ENCODE measurements around the gene C1orf146. TPM values are rescaled to one million over a fixed set of nuclear protein-coding genes. Genes with fewer than 3 reads are reported as not detected.
"Not testable (repeated sequence)": the region's sequence is repeated elsewhere in the genome, so short reads cannot be mapped to it uniquely, and the experiment has no call there.

C1orf146 gene
- total RNA-seq, 2 experiments from 2014 or later = not detected

GRCh38 chr1:92219028-92219427 is 1.3 kb downstream of the C1orf146 start:
- H3K27me3 Mint-ChIP-seq = peaks cover 3% of the 10 kb centered on the region
- no peak overlapping the region for H3K27ac Mint-ChIP-seq
- H3K36me3 Mint-ChIP-seq (ENCODE audit: low read depth) = no peaks in the 10 kb centered on the region
- ChIA-PET POLR2A (no interaction called here), CTCF (interaction anchor here (0.7 to 1.4 kb wide), 2 partner anchors 20 to 47 kb away, joined by 3 read pairs; no protein-coding TSS in a partner anchor)
- H3K4me1 Mint-ChIP-seq = no peaks in the 10 kb centered on the region
- no peak for DNase-seq
- no peaks in the 10 kb centered on the region for H3K9me3 Mint-ChIP-seq
- H3K4me3 Mint-ChIP-seq = no peak overlapping the region

- CTCF ChIA-PET = no interaction called here
- POLR2A ChIA-PET = no interaction called here
- no peak overlapping the region for H3K4me3 Mint-ChIP-seq
- no peak overlapping the region for H3K27ac Mint-ChIP-seq
- no peak for DNase-seq
- H3K36me3 Mint-ChIP-seq (ENCODE audit: low read depth) = no peaks in the 10 kb centered on the region
- peaks cover 7% of the 10 kb centered on the region for H3K27me3 Mint-ChIP-seq
- H3K9me3 Mint-ChIP-seq = no peaks in the 10 kb centered on the region
- H3K4me1 Mint-ChIP-seq = no peaks in the 10 kb centered on the region
These were observed 10.7 kb downstream of the C1orf146 start for GRCh38 chr1:92228401-92228800.

DNA sequence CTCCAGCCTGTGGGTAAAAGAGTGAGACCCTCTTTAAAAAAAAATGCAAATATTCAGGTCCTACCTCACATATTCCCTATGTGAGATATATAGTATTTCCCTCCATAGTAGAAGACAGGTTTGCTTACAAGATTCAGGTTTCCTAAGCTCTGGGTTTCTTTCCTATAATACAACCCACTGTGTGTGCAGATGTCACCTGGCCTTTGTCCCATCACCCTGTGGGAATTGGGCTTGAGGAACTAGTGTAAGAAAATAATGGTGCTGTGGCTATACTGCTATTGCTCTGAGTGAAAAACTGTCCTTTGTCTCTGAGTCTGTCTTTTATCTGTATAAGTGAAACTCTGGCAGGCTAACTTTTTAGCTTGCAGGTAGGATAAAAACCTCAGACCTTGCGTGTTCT is 13.0 kb downstream of the C1orf146 start:
- Mint-ChIP-seq H3K9me3 (no peaks in the 10 kb centered on the region), H3K4me3 (no peak overlapping the region), H3K27ac (no peak overlapping the region), H3K27me3 (peaks cover 7% of the 10 kb centered on the region), H3K4me1 (no peaks in the 10 kb centered on the region), H3K36me3 (ENCODE audit: low read depth) (no peaks in the 10 kb centered on the region)
- POLR2A ChIA-PET = no interaction called here
- DNase-seq = no peak
- CTCF ChIA-PET = no interaction called here

DNA sequence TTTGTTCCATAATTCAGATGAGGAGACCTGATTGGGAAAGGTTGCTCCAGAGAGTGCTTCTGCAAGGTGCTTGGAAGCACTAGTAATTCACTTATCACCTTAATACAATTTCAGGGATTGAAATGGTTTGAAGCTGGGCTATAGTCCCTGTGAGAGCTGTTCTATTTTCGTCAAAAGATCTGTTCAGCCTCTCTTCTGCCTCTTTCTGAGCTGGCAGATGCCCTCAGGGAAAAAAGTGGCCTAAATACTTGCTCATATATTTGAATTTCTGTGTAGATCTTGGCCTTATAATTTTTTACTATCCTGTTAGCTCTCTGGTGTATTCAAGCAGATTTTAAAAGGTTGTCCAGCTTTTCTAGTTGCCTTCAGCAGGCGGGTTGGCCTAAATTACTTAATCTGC is 22.3 kb downstream of the C1orf146 start:
- CTCF ChIA-PET = no interaction called here
- Mint-ChIP-seq H3K4me1 (no peaks in the 10 kb centered on the region), H3K9me3 (no peaks in the 10 kb centered on the region), H3K36me3 (ENCODE audit: low read depth) (peaks cover 4% of the 10 kb centered on the region), H3K27me3 (peaks cover 8% of the 10 kb centered on the region), H3K4me3 (no peak overlapping the region), H3K27ac (no peak overlapping the region)
- POLR2A ChIA-PET = no interaction called here
- DNase-seq = no peak

GRCh38 chr1:92244376-92244775 is 26.7 kb downstream of the C1orf146 start:
- H3K27me3 Mint-ChIP-seq = peaks cover 2% of the 10 kb centered on the region
- H3K4me1 Mint-ChIP-seq = no peaks in the 10 kb centered on the region
- POLR2A ChIA-PET = no interaction called here
- H3K36me3 Mint-ChIP-seq (ENCODE audit: low read depth) = peaks cover 16% of the 10 kb centered on the region
- no peak overlapping the region for H3K4me3 Mint-ChIP-seq
- H3K27ac Mint-ChIP-seq = no peak overlapping the region
- DNase-seq = no peak
- CTCF ChIA-PET = no interaction called here
- no peaks in the 10 kb centered on the region for H3K9me3 Mint-ChIP-seq

GRCh38 chr1:92254714-92255113 is 37.0 kb downstream of the C1orf146 start:
- POLR2A ChIA-PET, H3K27ac Mint-ChIP-seq, DNase-seq, H3K9me3 Mint-ChIP-seq, H3K4me1 Mint-ChIP-seq, CTCF ChIA-PET, H3K27me3 Mint-ChIP-seq, H3K4me3 Mint-ChIP-seq: not testable (repeated sequence)
- H3K36me3 Mint-ChIP-seq (ENCODE audit: low read depth) = peaks cover 79% of the 10 kb centered on the region

DNA sequence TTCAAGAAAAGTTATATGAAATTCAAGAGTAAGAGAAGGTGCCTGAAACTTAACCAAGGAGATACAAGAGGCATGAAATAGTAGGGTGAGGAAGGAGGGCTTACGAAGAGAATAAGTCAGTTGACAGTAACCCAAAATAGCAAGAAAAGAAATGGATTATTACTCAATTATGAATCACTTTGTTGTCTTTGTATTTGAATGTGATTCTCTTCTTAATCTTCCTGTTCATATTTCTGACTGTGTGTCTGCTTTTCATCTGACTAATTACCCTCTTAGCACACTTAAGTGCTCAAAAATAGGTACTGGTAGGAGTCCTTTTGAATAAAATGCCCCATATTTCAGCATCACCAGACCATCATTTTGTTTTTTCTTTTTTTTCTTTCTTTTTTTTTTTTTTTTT is 41.6 kb downstream of the C1orf146 start:
- no peak for DNase-seq
- no peaks in the 10 kb centered on the region for H3K4me1 Mint-ChIP-seq
- H3K36me3 Mint-ChIP-seq (ENCODE audit: low read depth) = peaks cover 84% of the 10 kb centered on the region
- POLR2A ChIA-PET = no interaction called here
- no peak overlapping the region for H3K4me3 Mint-ChIP-seq
- H3K27ac Mint-ChIP-seq = no peak overlapping the region
- CTCF ChIA-PET = no interaction called here
- H3K27me3 Mint-ChIP-seq = no peaks in the 10 kb centered on the region
- H3K9me3 Mint-ChIP-seq = peaks cover 5% of the 10 kb centered on the region

DNA sequence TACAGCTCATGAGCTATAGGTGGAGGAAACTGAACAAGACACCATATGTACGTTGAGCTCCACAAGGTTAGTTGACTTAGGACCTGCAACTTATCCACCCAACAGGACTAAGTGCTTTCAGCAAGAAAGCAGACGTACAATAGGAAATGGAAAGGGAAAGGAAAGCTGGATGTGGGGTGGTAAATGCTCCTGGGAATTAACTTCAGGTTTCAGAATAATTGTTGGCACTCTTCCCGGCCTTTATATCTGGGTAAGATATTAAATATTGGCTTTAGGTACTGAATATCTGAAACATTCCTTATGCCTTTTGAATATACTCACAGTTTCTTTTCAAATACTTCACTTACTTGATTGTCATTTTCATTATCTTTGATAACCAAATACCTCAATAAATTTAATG is 44.8 kb downstream of the C1orf146 start:
- no peaks in the 10 kb centered on the region for H3K27me3 Mint-ChIP-seq
- no peak overlapping the region for H3K27ac Mint-ChIP-seq
- POLR2A ChIA-PET = no interaction called here
- DNase-seq = no peak
- no peaks in the 10 kb centered on the region for H3K4me1 Mint-ChIP-seq
- H3K4me3 Mint-ChIP-seq = no peak overlapping the region
- no peaks in the 10 kb centered on the region for H3K9me3 Mint-ChIP-seq
- H3K36me3 Mint-ChIP-seq (ENCODE audit: low read depth) = peaks cover 63% of the 10 kb centered on the region
- CTCF ChIA-PET = interaction anchor here (1.1 kb wide), 1 partner anchor 10 kb away, joined by 3 read pairs; no protein-coding TSS in a partner anchor

DNA sequence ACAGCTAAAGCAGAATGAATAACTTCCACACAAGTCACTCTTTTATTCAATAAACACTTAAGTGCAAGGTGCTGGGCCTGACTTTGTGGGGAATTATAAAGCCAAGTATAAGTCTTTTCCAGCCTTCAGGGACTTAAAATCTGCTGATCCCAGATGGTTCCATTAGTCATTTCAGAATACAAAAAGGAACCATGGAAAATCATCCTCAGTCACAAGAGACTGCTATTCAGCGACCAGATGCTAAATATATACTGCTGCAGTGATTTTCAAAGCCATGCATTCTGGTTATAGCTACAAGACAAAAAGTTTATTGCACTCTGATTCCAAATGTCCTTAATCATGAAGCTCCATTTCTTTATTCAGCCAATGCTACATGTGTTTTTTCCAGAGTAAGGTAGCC is 55.3 kb downstream of the C1orf146 start:
- H3K27ac Mint-ChIP-seq = no peak overlapping the region
- no peak overlapping the region for H3K4me3 Mint-ChIP-seq
- peaks cover 54% of the 10 kb centered on the region for H3K36me3 Mint-ChIP-seq (ENCODE audit: low read depth)
- H3K27me3 Mint-ChIP-seq = no peaks in the 10 kb centered on the region
- H3K9me3 Mint-ChIP-seq = no peaks in the 10 kb centered on the region
- no peak for DNase-seq
- CTCF ChIA-PET = interaction anchor here (0.7 to 1.2 kb wide), 4 partner anchors 15 to 590 kb away, joined by 3 read pairs; no protein-coding TSS in a partner anchor
- peaks cover 5% of the 10 kb centered on the region for H3K4me1 Mint-ChIP-seq
- POLR2A ChIA-PET = interaction anchor here (0.6 to 1.6 kb wide), 2 partner anchors 8 to 192 kb away, joined by 3 read pairs; no protein-coding TSS in a partner anchor

DNA sequence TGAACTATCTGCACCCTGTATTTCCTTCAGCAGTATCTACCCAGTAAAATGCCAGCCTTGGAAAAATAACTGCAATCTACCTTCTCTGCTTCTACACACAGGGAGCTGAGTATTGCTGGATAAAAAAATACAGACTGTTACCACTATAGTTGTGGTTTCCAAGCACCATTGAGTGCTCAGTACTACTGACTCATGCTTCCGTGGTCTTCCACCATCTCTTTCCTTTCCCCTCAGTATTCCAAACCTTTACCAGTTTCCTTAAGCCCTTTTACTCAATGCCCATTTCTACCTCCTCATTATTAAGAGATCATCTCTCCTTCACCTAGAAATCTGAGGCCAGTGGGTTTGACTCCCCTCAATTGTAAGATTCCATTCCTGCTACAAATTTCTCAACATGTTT is 57.2 kb downstream of the C1orf146 start:
- Mint-ChIP-seq H3K9me3 (no peaks in the 10 kb centered on the region), H3K36me3 (ENCODE audit: low read depth) (peaks cover 59% of the 10 kb centered on the region), H3K4me1 (peaks cover 5% of the 10 kb centered on the region), H3K27me3 (no peaks in the 10 kb centered on the region), H3K4me3 (no peak overlapping the region), H3K27ac (no peak overlapping the region)
- ChIA-PET CTCF (no interaction called here), POLR2A (no interaction called here)
- no peak for DNase-seq

DNA sequence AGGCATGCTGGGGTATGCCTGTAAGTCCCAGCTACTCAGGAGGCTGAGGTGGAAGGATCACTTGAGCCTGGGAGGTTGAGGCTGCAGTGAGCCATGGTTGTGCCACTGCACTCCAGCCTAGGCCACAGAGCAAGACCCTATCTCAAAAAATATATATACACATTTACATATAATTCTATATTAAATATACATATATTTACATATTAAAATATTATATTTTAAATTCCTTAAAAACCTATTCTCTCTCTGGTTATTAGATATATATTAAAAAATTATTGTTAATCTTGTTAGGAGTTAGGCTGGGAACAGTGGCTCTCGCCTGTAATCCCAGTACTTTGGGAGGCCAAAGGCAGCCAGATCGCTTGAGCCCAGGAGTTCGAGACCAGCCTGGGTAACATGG is 58.4 kb downstream of the C1orf146 start:
- no peak for DNase-seq
- peaks cover 10% of the 10 kb centered on the region for H3K4me1 Mint-ChIP-seq
- CTCF ChIA-PET = no interaction called here
- no peak overlapping the region for H3K4me3 Mint-ChIP-seq
- no peak overlapping the region for H3K27ac Mint-ChIP-seq
- H3K36me3 Mint-ChIP-seq (ENCODE audit: low read depth) = peaks cover 70% of the 10 kb centered on the region
- H3K9me3 Mint-ChIP-seq = no peaks in the 10 kb centered on the region
- H3K27me3 Mint-ChIP-seq = no peaks in the 10 kb centered on the region
- POLR2A ChIA-PET = interaction anchor here (0.6 kb wide), 1 partner anchor 318 kb away, joined by 3 read pairs; no protein-coding TSS in a partner anchor

GRCh38 chr1:92277105-92277723 is 59.5 kb downstream of the C1orf146 start:
- Mint-ChIP-seq H3K36me3 (ENCODE audit: low read depth) (peaks cover 76% of the 10 kb centered on the region), H3K27ac (no peak overlapping the region), H3K27me3 (no peaks in the 10 kb centered on the region), H3K9me3 (no peaks in the 10 kb centered on the region), H3K4me3 (no peak overlapping the region), H3K4me1 (peaks cover 13% of the 10 kb centered on the region)
- DNase-seq = no peak
- ChIA-PET CTCF (no interaction called here), POLR2A (no interaction called here)

DNA sequence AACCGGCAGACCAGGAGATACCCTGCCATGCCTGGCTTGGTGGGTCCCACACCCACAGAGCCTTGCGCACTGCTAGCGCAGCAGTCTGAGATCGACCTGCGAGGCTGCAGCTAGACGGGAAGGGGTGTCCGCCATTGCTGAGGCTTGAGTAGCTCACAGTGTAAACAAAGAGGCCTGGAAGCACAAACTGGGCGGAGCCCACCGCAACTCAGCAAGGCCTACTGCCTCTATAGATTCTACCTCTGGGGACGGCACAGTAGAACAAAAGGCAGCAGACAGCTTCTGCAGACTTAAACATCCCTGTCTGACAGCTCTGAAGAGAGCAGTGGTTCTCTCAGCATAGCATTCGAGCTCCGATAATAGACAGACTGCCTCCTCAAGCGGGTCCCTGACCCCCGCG is 62.1 kb downstream of the C1orf146 start:
- H3K27ac Mint-ChIP-seq, POLR2A ChIA-PET, H3K27me3 Mint-ChIP-seq, H3K4me3 Mint-ChIP-seq, DNase-seq, H3K9me3 Mint-ChIP-seq: not testable (repeated sequence)
- CTCF ChIA-PET = interaction anchor here (1.8 kb wide), 1 partner anchor 11 kb away, joined by 6 read pairs; no protein-coding TSS in a partner anchor
- H3K4me1 Mint-ChIP-seq = peaks cover 16% of the 10 kb centered on the region
- peaks cover 88% of the 10 kb centered on the region for H3K36me3 Mint-ChIP-seq (ENCODE audit: low read depth)

- not testable (repeated sequence) for DNase-seq, H3K27ac Mint-ChIP-seq, H3K27me3 Mint-ChIP-seq, H3K4me3 Mint-ChIP-seq, H3K9me3 Mint-ChIP-seq
- Mint-ChIP-seq H3K4me1 (peaks cover 11% of the 10 kb centered on the region), H3K36me3 (ENCODE audit: low read depth) (peaks cover 93% of the 10 kb centered on the region)
- POLR2A ChIA-PET = interaction anchor here (1.0 kb wide), 1 partner anchor 9 kb away, joined by 3 read pairs; no protein-coding TSS in a partner anchor
- CTCF ChIA-PET = interaction anchor here (0.7 kb wide), 1 partner anchor 158 kb away, joined by 3 read pairs; no protein-coding TSS in a partner anchor
These were observed 63.7 kb downstream of the C1orf146 start for GRCh38 chr1:92281411-92281810.
